HepG2 (cell line): ENCODE results near the gene PPIG. TPM values are rescaled to one million over a fixed set of nuclear protein-coding genes. Genes with fewer than 3 reads are reported as not detected.
A peak's percentile ranks its signal among the peaks of the same experiment; 100 is the strongest.

Experiments used
- ATAC-seq: fragments of 200-7000 bp; cut with Tn5 transposase; 3 replicates; pipeline ENCODE4 v1.9.1; 2020; ENCODE audit warnings: mild to moderate bottlenecking, moderate library complexity
- BruUV-seq: library from RNA; stranded (reverse); fragments of 400-500 nt; replicated peaks from 2 replicates; lab custom pipeline; 2021; lab: Mats Ljungman, UMichigan
- CTCF ChIA-PET: fragments of 300-600 bp; formaldehyde crosslinking; extraction: SDS; loops from one replicate; lab custom pipeline; 2021; ENCODE audit warnings: low total read pairs, inconsistent platforms, low intra/inter-chr PET ratio; lab: Yijun Ruan, JAX
- POLR2A ChIA-PET: fragments of 350-600 bp; sonication (Branson Sonifier 250); formaldehyde crosslinking; loops from one replicate; lab custom pipeline; 2020; ENCODE audit warnings: antibody characterized with exemption, inconsistent platforms; lab: Yijun Ruan, JAX
- DNase-seq: peaks from one replicate; pipeline ENCODE4 v3.0.0-alpha.2; 2015; ENCODE audit warnings: low spot score
- FAIRE-seq: peaks from 3 replicates; lab custom pipeline; 2011; peaks lifted over from hg19 to GRCh38; lab: Jason Lieb, UNC
- H2AFZ ChIP-seq: one replicate; pipeline ENCODE4 v1.6.1; 2011; ENCODE audit warnings: low read length, inconsistent platforms
- H3K27ac ChIP-seq: fragments of 300-600 bp; 3 replicates; pipeline ENCODE4 v1.8.0; 2011; ENCODE audit warnings: mixed run types, mild to moderate bottlenecking, mixed read lengths, low read length, inconsistent platforms; ENCODE audit not compliant: insufficient read depth; ENCODE audit errors: extremely low read length
- H3K27me3 ChIP-seq, 2 experiments: fragments of 200-600 bp in 1 of 2; 2 replicates in 1 of 2; 3 replicates in 1 of 2; pipeline versions ENCODE4 v1.6.0 to v1.8.0; 2011; ENCODE audit warnings: low read length in 2 of 2, mild to moderate bottlenecking in 2 of 2, moderate library complexity in 2 of 2, inconsistent platforms in 1 of 2; ENCODE audit not compliant: insufficient read depth in 2 of 2, control insufficient read depth in 1 of 2
- H3K36me3 ChIP-seq, 2 experiments: fragments of 200-600 bp in 1 of 2; replicated peaks in 1 of 2; 2 replicates in 1 of 2; 3 replicates in 1 of 2; pipeline versions ENCODE4 v1.5.1 to v1.8.0; 2011; ENCODE audit warnings: low read length in 2 of 2, inconsistent platforms in 1 of 2; ENCODE audit not compliant: insufficient read depth in 2 of 2, control insufficient read depth in 1 of 2
- H3K4me1 ChIP-seq: 2 replicates; pipeline ENCODE4 v1.5.1; 2012; ENCODE audit warnings: low read length, inconsistent platforms; ENCODE audit not compliant: insufficient read depth
- H3K4me2 ChIP-seq: 2 replicates; pipeline ENCODE4 v1.6.0; 2011; ENCODE audit warnings: low read depth, low read length, inconsistent platforms
- H3K4me3 ChIP-seq, 3 experiments: fragments of 200-600 bp in 1 of 3; sonication (generic), shearing (Covaris generic) in 1 of 3; replicated peaks in 1 of 3; 2 replicates each; pipeline ENCODE4 v1.5.1; 2011 to 2016; ENCODE audit warnings: low read length in 3 of 3, inconsistent platforms in 2 of 3, low read depth in 2 of 3, mild to moderate bottlenecking in 2 of 3, control low read depth in 1 of 3, mixed read lengths in 1 of 3; ENCODE audit not compliant: insufficient read depth in 1 of 3
- H3K79me2 ChIP-seq: one replicate; pipeline ENCODE4 v1.6.1; 2011; ENCODE audit warnings: low read length, inconsistent platforms; ENCODE audit not compliant: insufficient read depth
- H3K9ac ChIP-seq: 2 replicates; pipeline ENCODE4 v1.6.0; 2011; ENCODE audit warnings: mild to moderate bottlenecking, low read depth, low read length, inconsistent platforms; ENCODE audit not compliant: insufficient read depth
- H3K9me3 ChIP-seq: 2 replicates; pipeline ENCODE4 v1.5.1; 2012; ENCODE audit warnings: mild to moderate bottlenecking, low read length
- H4K20me1 ChIP-seq: 2 replicates; pipeline ENCODE4 v1.6.0; 2011; ENCODE audit warnings: inconsistent platforms, mild to moderate bottlenecking, low read length, moderate library complexity; ENCODE audit not compliant: insufficient read depth
- FOXM1 ChIP-seq: sonication (generic); formaldehyde crosslinking; IDR thresholded peaks from 2 replicates; pipeline ENCODE4 v1.5.0; 2020; ENCODE audit warnings: missing genetic modification reagents
- LCORL ChIP-seq, 2 experiments: fragments of 450-650 bp in 1 of 2; sonication (generic) in 1 of 2; formaldehyde crosslinking in 1 of 2; IDR thresholded peaks; 2 replicates each; pipeline versions ENCODE4 v1.5.0 to v1.6.1; 2017 to 2020; ENCODE audit warnings: antibody characterized with exemption in 1 of 2, missing genetic modification reagents in 1 of 2
- MIER2 ChIP-seq: IDR thresholded peaks from 2 replicates; pipeline ENCODE4 v1.6.1; 2016; ENCODE audit warnings: missing biosample characterization, missing genetic modification reagents
- NR2C2 ChIP-seq: sonication (generic); formaldehyde crosslinking; IDR thresholded peaks from 2 replicates; pipeline ENCODE4 v1.4.0; 2020; ENCODE audit warnings: missing genetic modification reagents, mild to moderate bottlenecking, moderate library complexity, borderline replicate concordance
- PCBP2 ChIP-seq: fragments of 200-400 bp; formaldehyde crosslinking; optimal IDR thresholded peaks from 2 replicates; pipeline ENCODE3; 2018; ENCODE audit warnings: low read length, low read depth; ENCODE audit not compliant: poor library complexity, severe bottlenecking
- SMAD3 ChIP-seq: sonication (generic); formaldehyde crosslinking; IDR thresholded peaks from 2 replicates; pipeline ENCODE4 v1.4.0; 2020; ENCODE audit warnings: missing genetic modification reagents
- SOX13 ChIP-seq, 3 experiments: fragments of 450-650 bp in 1 of 3; sonication (generic) in 1 of 3; formaldehyde crosslinking in 1 of 3; IDR thresholded peaks in 2 of 3; conservative IDR thresholded peaks in 1 of 3; 2 replicates each; pipeline versions ENCODE4 v1.5.0 to v1.6.1; 2016 to 2020; ENCODE audit warnings: antibody characterized with exemption in 1 of 3, mild to moderate bottlenecking in 1 of 3, missing compliant biosample characterization in 1 of 3, missing genetic modification reagents in 1 of 3, moderate library complexity in 1 of 3
- ZNF556 ChIP-seq: sonication (generic); formaldehyde crosslinking; IDR thresholded peaks from 2 replicates; pipeline ENCODE4 v1.4.0; 2020; ENCODE audit warnings: mild to moderate bottlenecking, missing genetic modification reagents, borderline replicate concordance
- ZNF570 ChIP-seq: sonication (generic); formaldehyde crosslinking; IDR thresholded peaks from 2 replicates; pipeline ENCODE4 v1.4.0; 2020; ENCODE audit warnings: mild to moderate bottlenecking, missing genetic modification reagents, borderline replicate concordance
- WGBS: methylation state at CpG from one replicate; pipeline ENCODE4 v1.1.6; 2017; ENCODE audit warnings: low lambda C conversion rate; 5-methylcytosine and 5-hydroxymethylcytosine counted together
- in situ Hi-C: cut with HindIII; loops from 2 replicates; pipeline ENCODE4 v1.10.0; 2017; ENCODE audit warnings: low pct_unique_long_range_greater_than_20kb; ENCODE audit not compliant: extremely low pct_ligation_motif_present
- intact Hi-C: fragments of 100-400 bp; cut with micrococcal nuclease; formaldehyde crosslinking; loops from one replicate; pipeline ENCODE4 v1.10.0; 2022; ENCODE audit not compliant: unreplicated experiment
- polyA plus RNA-seq, 8 experiments: library from polyadenylated mRNA; depleted of rRNA in 3 of 8; stranded (reverse) in 7 of 8; unstranded in 1 of 8; fragments of >200 nt; fragmentation: Illumina TruSeq in 4 of 8; extraction: Trizol in 4 of 8; gene quantifications; 2 replicates each; pipeline versions ENCODE4 v1.2.1 to v1.2.3, GENCODE V29; 2011 to 2016; ENCODE audit warnings: low read depth in 4 of 8, missing spikeins in 1 of 8, mixed read lengths in 1 of 8; ENCODE audit not compliant: insufficient read depth in 1 of 8
- total RNA-seq, 5 experiments: library from RNA; depleted of rRNA; stranded (reverse); fragments of >200 nt; fragmentation: Illumina TruSeq; extraction: Trizol; gene quantifications; 2 replicates each; pipeline ENCODE4 v1.2.3, GENCODE V29; 2016; ENCODE audit warnings: low read depth in 1 of 5
- TF ChIP-seq, protein P1 (sequence below): sonication (generic); formaldehyde crosslinking; conservative IDR thresholded peaks from 2 replicates; pipeline ENCODE4 v1.8.0; 2022; ENCODE audit warnings: mild to moderate bottlenecking, moderate library complexity, missing genetic modification reagents
- TF ChIP-seq, protein P2 (sequence below): sonication (generic); formaldehyde crosslinking; IDR thresholded peaks from 2 replicates; pipeline ENCODE4 v1.8.1; 2023; ENCODE audit warnings: mild to moderate bottlenecking, moderate library complexity, missing genetic modification reagents
- TF ChIP-seq, protein P3 (sequence below): sonication (generic); formaldehyde crosslinking; IDR thresholded peaks from 2 replicates; pipeline ENCODE4 v1.5.0; 2020; ENCODE audit warnings: missing genetic modification reagents
- TF ChIP-seq, protein P4 (sequence below): sonication (generic); formaldehyde crosslinking; IDR thresholded peaks from 2 replicates; pipeline ENCODE4 v1.5.0; 2020; ENCODE audit warnings: missing genetic modification reagents

Gene PPIG
- total and polyA plus RNA-seq, 2 of the 13 experiments (the other 11 are each of a cell fraction or from before 2014, with no cell fraction given): 31.3 to 81.0 TPM

DNA sequence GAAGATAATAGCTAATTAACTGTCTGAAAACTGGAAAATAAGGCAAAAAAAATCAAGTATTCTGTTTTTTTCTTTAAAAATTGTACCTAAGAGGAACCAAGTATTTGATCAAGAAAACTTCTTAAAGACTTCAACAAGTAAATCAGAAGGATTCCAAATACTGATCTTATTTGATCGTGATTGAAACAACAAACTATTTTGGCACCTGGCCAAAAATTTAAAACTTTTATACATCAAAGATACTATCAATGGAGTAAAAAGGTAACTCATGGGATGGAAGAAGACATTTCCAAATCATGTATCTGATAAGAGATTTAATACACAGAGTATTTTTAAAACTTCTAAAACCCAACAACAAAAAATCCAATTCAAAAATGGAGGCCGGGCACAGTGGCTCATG is 63.3 kb downstream of the PPIG start:
- POLR2A ChIA-PET: no interaction called here
- no peak overlapping the region for H3K4me2 ChIP-seq
- BruUV-seq: no TSS peak
- peak; percentile 92 for TF ChIP-seq LCORL (IDR thresholded peaks at IDR 0.05)
- no peak for TF ChIP-seq LCORL (CRISPR knock-in tag; IDR thresholded peaks at IDR 0.05)
- no peak for TF ChIP-seq ZNF570 (CRISPR knock-in tag)
- no peak for TF ChIP-seq MIER2 (CRISPR knock-in tag)
- TF ChIP-seq, all 625 proteins: peak for 1
- CTCF ChIA-PET: no interaction called here
- no peaks in the 10 kb centered on the region for H3K79me2 ChIP-seq
- WGBS: 90% methylated on average over 2 of the region's 2 CpGs
- no peak overlapping the region for H3K27ac ChIP-seq
- DNase-seq (no peak), ATAC-seq (no peak), FAIRE-seq (no peak)
- H4K20me1 ChIP-seq: no peaks in the 10 kb centered on the region
- no peak overlapping the region for H2AFZ ChIP-seq
- H3K9ac ChIP-seq: no peak overlapping the region
- no peaks in the 10 kb centered on the region for H3K9me3 ChIP-seq
- in situ Hi-C loops: no loop called here
- H3K4me1 ChIP-seq: no peaks in the 10 kb centered on the region
- H3K36me3 ChIP-seq: no peaks in the 10 kb centered on the region
- intact Hi-C loops: no loop called here
- no peaks in the 10 kb centered on the region for H3K27me3 ChIP-seq
- no peak overlapping the region for H3K4me3 ChIP-seq

DNA sequence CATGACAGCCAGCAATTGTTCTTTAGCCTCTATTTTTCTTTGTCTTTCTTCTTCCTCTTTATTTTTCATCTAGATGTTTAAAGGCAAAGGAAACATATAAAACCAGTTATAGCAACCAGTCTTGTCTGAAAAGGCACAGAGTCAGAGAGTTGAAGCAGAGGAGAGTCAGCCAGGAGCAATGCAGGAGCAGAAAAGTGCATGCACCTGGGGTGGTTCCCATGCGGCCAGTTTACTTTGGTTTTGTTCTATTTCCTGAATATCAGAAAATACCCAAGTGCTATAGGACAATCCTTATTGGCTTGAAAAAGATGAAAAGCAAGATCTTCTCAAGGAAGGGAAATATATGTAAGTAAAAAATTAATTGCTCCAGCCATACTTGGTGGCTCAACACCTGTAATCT is 65.1 kb downstream of the PPIG start:
- H3K27me3 ChIP-seq: no peaks in the 10 kb centered on the region
- ATAC-seq (peak; percentile 22; the same call in 1 of the 3 replicates), DNase-seq (no peak), FAIRE-seq (no peak)
- intact Hi-C loops: no loop called here
- in situ Hi-C loops: no loop called here
- H3K4me1 ChIP-seq: no peaks in the 10 kb centered on the region
- no peaks in the 10 kb centered on the region for H3K9me3 ChIP-seq
- no peaks in the 10 kb centered on the region for H3K79me2 ChIP-seq
- H3K27ac ChIP-seq: no peak overlapping the region
- no peaks in the 10 kb centered on the region for H4K20me1 ChIP-seq
- H3K4me2 ChIP-seq: no peak overlapping the region
- H3K9ac ChIP-seq: no peak overlapping the region
- no TSS peak for BruUV-seq
- no peaks in the 10 kb centered on the region for H3K36me3 ChIP-seq
- WGBS: 57% methylated on average over 1 of the region's 1 CpG
- H2AFZ ChIP-seq: no peak overlapping the region
- ChIA-PET CTCF (no interaction called here), POLR2A (no interaction called here)
- H3K4me3 ChIP-seq: no peak overlapping the region
- TF ChIP-seq, protein P1, sequence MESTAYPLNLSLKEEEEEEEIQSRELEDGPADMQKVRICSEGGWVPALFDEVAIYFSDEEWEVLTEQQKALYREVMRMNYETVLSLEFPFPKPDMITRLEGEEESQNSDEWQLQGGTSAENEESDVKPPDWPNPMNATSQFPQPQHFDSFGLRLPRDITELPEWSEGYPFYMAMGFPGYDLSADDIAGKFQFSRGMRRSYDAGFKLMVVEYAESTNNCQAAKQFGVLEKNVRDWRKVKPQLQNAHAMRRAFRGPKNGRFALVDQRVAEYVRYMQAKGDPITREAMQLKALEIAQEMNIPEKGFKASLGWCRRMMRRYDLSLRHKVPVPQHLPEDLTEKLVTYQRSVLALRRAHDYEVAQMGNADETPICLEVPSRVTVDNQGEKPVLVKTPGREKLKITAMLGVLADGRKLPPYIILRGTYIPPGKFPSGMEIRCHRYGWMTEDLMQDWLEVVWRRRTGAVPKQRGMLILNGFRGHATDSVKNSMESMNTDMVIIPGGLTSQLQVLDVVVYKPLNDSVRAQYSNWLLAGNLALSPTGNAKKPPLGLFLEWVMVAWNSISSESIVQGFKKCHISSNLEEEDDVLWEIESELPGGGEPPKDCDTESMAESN (CRISPR knock-in tag): no peak
- no peak for TF ChIP-seq PCBP2
- no peak for TF ChIP-seq SMAD3 (CRISPR knock-in tag)
- TF ChIP-seq, protein P2, sequence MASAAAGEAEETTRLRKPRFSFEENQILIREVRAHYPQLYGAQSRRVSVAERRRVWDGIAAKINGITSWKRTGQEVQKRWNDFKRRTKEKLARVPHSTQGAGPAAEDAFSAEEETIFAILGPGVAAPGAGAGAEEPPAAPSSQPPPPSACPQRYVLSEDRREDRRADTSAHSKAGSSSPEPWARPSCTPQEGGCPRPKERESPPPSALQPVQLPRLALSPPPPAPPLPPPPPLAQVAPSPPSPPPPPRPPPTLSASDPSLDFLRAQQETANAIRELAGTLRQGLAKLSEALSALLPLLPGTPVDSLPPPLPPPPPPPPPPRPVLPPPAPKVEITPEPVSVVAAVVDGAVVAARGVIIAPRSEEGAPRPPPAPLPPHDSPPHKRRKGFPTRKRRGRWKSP (CRISPR knock-in tag): no peak
- TF ChIP-seq ZNF556 (CRISPR knock-in tag): no peak
- TF ChIP-seq, protein P3, sequence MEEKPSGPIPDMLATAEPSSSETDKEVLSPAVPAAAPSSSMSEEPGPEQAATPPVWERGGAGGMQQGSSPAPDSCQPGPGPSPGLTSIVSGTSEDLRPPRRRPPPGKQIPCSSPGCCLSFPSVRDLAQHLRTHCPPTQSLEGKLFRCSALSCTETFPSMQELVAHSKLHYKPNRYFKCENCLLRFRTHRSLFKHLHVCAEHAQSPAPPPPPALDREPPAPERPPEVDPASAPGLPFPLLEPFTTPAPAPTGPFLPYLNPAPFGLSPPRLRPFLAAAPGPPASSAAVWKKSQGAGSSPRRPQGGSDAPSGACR: no peak
- TF ChIP-seq NR2C2 (CRISPR knock-in tag): no peak
- no peak for TF ChIP-seq SOX13 (IDR thresholded peaks at IDR 0.05)
- TF ChIP-seq SOX13 (CRISPR knock-in tag; conservative IDR thresholded peaks at IDR 0.05 in 1 of 2, IDR thresholded peaks at IDR 0.05 in 1 of 2): no peak
- TF ChIP-seq, protein P4, sequence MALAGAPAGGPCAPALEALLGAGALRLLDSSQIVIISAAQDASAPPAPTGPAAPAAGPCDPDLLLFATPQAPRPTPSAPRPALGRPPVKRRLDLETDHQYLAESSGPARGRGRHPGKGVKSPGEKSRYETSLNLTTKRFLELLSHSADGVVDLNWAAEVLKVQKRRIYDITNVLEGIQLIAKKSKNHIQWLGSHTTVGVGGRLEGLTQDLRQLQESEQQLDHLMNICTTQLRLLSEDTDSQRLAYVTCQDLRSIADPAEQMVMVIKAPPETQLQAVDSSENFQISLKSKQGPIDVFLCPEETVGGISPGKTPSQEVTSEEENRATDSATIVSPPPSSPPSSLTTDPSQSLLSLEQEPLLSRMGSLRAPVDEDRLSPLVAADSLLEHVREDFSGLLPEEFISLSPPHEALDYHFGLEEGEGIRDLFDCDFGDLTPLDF (CRISPR knock-in tag): no peak
- no peak for TF ChIP-seq FOXM1 (CRISPR knock-in tag)
